BJ (cell line): ENCODE data around the gene CD2. TPM values are rescaled to one million over a fixed set of nuclear protein-coding genes. Genes with fewer than 3 reads are reported as not detected.

Source experiments
- CTCF ChIA-PET: fragments of 350-600 bp; formaldehyde crosslinking; extraction: SDS; loops from one replicate; lab custom pipeline; 2021; ENCODE audit warnings: antibody characterized with exemption, inconsistent platforms; lab: Yijun Ruan, JAX
- POLR2A ChIA-PET: fragments of 300-600 bp; sonication (Branson Sonifier 250); formaldehyde crosslinking; extraction: SDS; loops from one replicate; lab custom pipeline; 2021; ENCODE audit warnings: antibody characterized with exemption; lab: Charles Lee
- DNase-seq: peaks from one replicate; pipeline ENCODE4 v3.0.0-alpha.2; 2011; ENCODE audit warnings: low read depth
- H3K27me3 ChIP-seq: 2 replicates; pipeline ENCODE4 v1.6.0; 2011; ENCODE audit warnings: low read length; ENCODE audit not compliant: control insufficient read depth, insufficient read depth
- H3K36me3 ChIP-seq: 2 replicates; pipeline ENCODE4 v1.5.1; 2011; ENCODE audit warnings: low read length; ENCODE audit not compliant: control insufficient read depth, insufficient read depth
- H3K4me3 ChIP-seq: 2 replicates; pipeline ENCODE4 v1.5.1; 2011; ENCODE audit warnings: low read depth, mild to moderate bottlenecking, control low read depth, low read length
- CTCF ChIP-seq: IDR thresholded peaks from 2 replicates; pipeline ENCODE4 v1.5.1; 2011; ENCODE audit warnings: low read depth, mild to moderate bottlenecking, control low read depth, inconsistent platforms, low read length, moderate library complexity; ENCODE audit not compliant: insufficient read depth
- polyA plus RNA-seq: library from polyadenylated mRNA; depleted of rRNA; stranded (reverse); fragments of >200 nt; gene quantifications from 2 replicates; pipeline ENCODE4 v1.2.3, GENCODE V29; 2011

Gene CD2
- polyA plus RNA-seq, 1 experiment, result not detected

GRCh38 chr1:116769994-116770393 lies 15.8 kb downstream of the CD2 start:
- Histone ChIP-seq H3K36me3 (no peaks in the 10 kb centered on the region), H3K4me3 (no peak overlapping the region), H3K27me3 (no peaks in the 10 kb centered on the region)
- no peak for DNase-seq
- ChIA-PET CTCF (interaction anchor here (0.6 to 1.8 kb wide), 4 partner anchors 30 to 401 kb away, joined by 3 to 7 read pairs (median 4); no protein-coding TSS in a partner anchor), POLR2A (no interaction called here)
- TF ChIP-seq CTCF, result no peak

- no peak for DNase-seq
- Histone ChIP-seq H3K4me3 (no peak overlapping the region), H3K36me3 (no peaks in the 10 kb centered on the region), H3K27me3 (no peaks in the 10 kb centered on the region)
- TF ChIP-seq CTCF, result no peak
- ChIA-PET CTCF (interaction anchor here (0.6 to 1.8 kb wide), 2 partner anchors 46 to 402 kb away, joined by 4 to 7 read pairs; no protein-coding TSS in a partner anchor), POLR2A (no interaction called here)
These were observed 16.4 kb downstream of the CD2 start for GRCh38 chr1:116770625-116771024.

GRCh38 chr1:116771997-116772647 lies 17.9 kb downstream of the CD2 start:
- DNase-seq, result no peak
- no peak for TF ChIP-seq CTCF
- no peaks in the 10 kb centered on the region for H3K27me3 ChIP-seq
- H3K4me3 ChIP-seq, result no peak overlapping the region
- no peaks in the 10 kb centered on the region for H3K36me3 ChIP-seq
- ChIA-PET CTCF (no interaction called here), POLR2A (no interaction called here)

GRCh38 chr1:116772648-116773045 lies 18.4 kb downstream of the CD2 start:
- no peak for DNase-seq
- no peak for TF ChIP-seq CTCF
- ChIA-PET CTCF (interaction anchor here (0.9 kb wide), 1 partner anchor 13 kb away, joined by 5 read pairs; no protein-coding TSS in a partner anchor), POLR2A (no interaction called here)
- H3K27me3 ChIP-seq, result no peaks in the 10 kb centered on the region
- H3K36me3 ChIP-seq, result no peaks in the 10 kb centered on the region
- H3K4me3 ChIP-seq, result no peak overlapping the region

GRCh38 chr1:116775116-116775752 lies 21.0 kb downstream of the CD2 start:
- POLR2A ChIA-PET, result no interaction called here
- CTCF ChIA-PET, result no interaction called here

More at GRCh38 chr1:116775116-116775752, 21.0 kb downstream of the CD2 start:
- Histone ChIP-seq H3K4me3 (no peak overlapping the region), H3K27me3 (no peaks in the 10 kb centered on the region), H3K36me3 (no peaks in the 10 kb centered on the region)
- no peak for TF ChIP-seq CTCF
- no peak for DNase-seq
